ENCODE data around the gene GMDS. TPM values are rescaled to one million over a fixed set of nuclear protein-coding genes. Genes with fewer than 3 reads are reported as not detected.

The GMDS gene
- polyA plus RNA-seq, 1 donor (not counting 4 experiments of a cell fraction or from before 2014, with no cell fraction given), result 22.1 TPM

DNA sequence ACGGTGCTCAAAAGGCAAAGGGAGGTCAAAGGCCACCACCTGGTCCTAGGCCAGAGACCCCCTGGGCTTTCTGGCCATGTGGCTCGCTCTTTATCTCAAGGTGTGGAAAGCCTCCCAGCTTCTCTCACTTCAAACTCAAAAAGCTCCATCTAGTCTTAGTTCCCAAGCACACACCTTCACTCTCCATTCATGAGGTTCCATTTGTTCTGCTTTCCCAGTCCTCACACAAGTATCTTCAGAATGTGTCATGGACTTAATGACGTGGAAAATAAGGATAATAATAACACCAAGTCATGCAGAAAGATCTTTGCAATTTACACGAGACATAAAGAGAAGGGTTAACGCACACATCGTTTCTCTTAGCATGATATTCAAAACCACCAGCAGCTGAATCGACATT is 219.3 kb downstream of the GMDS start:
- Histone ChIP-seq H2AFZ (ENCODE audit: control insufficient read depth, low read length) (no peak overlapping the region), H3K9me3 (ENCODE audit: control insufficient read depth, low read depth, low read length) (no peaks in the 10 kb centered on the region), H3K79me2 (ENCODE audit: control insufficient read depth, insufficient read depth, low read length) (no peaks in the 10 kb centered on the region), H3K36me3 (ENCODE audit: control insufficient read depth in 2 of 2, extremely low read depth in 1 of 2, insufficient read depth in 2 of 2, low read length in 2 of 2) (no peaks in the 10 kb centered on the region), H3K9me1 (ENCODE audit: control insufficient read depth, extremely low read depth, insufficient read depth, low read length) (no peaks in the 10 kb centered on the region), H4K20me1 (ENCODE audit: control insufficient read depth, extremely low read depth, insufficient read depth, low read length) (no peaks in the 10 kb centered on the region), H3K27ac (ENCODE audit: control insufficient read depth, insufficient read depth, low read length) (no peak overlapping the region), H3K4me1 (ENCODE audit: control insufficient read depth, extremely low read depth, insufficient read depth, low read length) (peaks cover 9% of the 10 kb centered on the region), H3K27me3 (ENCODE audit: control insufficient read depth, extremely low read depth, insufficient read depth, low read length) (no peaks in the 10 kb centered on the region), H3K4me3 (ENCODE audit: control insufficient read depth in 2 of 3, extremely low read depth in 1 of 3, insufficient read depth in 2 of 3, low read depth in 1 of 3, low read length in 3 of 3) (no peak overlapping the region), H3K9ac (ENCODE audit: control insufficient read depth, extremely low read depth, insufficient read depth, low read length) (no peak overlapping the region), H3K4me2 (ENCODE audit: control insufficient read depth, extremely low read depth, insufficient read depth, low read depth, low read length) (no peak overlapping the region)
- no peak for FAIRE-seq
- DNase-seq (ENCODE audit: low read depth, low spot score), result no peak
- dilution Hi-C loops (cut with MboI; ENCODE audit: extremely low pct_ligation_motif_present, low sequenced_read_pairs), result no loop called here
- TF ChIP-seq EZH2 (IDR thresholded peaks at IDR 0.05; ENCODE audit: low read length), result no peak
- TF ChIP-seq, protein P1, sequence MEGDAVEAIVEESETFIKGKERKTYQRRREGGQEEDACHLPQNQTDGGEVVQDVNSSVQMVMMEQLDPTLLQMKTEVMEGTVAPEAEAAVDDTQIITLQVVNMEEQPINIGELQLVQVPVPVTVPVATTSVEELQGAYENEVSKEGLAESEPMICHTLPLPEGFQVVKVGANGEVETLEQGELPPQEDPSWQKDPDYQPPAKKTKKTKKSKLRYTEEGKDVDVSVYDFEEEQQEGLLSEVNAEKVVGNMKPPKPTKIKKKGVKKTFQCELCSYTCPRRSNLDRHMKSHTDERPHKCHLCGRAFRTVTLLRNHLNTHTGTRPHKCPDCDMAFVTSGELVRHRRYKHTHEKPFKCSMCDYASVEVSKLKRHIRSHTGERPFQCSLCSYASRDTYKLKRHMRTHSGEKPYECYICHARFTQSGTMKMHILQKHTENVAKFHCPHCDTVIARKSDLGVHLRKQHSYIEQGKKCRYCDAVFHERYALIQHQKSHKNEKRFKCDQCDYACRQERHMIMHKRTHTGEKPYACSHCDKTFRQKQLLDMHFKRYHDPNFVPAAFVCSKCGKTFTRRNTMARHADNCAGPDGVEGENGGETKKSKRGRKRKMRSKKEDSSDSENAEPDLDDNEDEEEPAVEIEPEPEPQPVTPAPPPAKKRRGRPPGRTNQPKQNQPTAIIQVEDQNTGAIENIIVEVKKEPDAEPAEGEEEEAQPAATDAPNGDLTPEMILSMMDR (optimal IDR thresholded peaks at IDR 0.05 in 1 of 3, IDR thresholded peaks at IDR 0.05 in 1 of 3, conservative IDR thresholded peaks at IDR 0.05 in 1 of 3; ENCODE audit: extremely low read depth in 1 of 3, insufficient read depth in 2 of 3, low read length in 3 of 3), result no peak

DNA sequence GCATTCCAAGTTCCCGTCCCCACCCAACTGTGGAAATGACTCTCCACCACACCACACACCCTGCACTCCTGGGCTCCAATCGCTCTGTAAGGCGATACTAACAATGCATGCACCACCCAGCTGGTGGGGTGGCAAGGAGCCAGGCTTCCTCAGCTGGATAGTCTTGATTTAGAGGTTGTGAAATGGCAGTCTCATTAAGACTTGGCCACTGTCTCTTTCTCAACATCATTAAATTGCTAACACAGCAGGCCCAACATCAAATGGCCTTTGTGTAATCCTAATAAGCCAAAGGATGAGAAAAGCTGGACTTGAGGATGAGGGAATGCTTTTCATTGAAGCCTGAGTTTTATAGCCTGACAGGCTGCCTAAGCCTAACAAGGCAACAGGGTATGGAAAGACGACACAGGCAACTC is 223.7 kb downstream of the GMDS start:
- no peak for TF ChIP-seq EZH2 (IDR thresholded peaks at IDR 0.05; ENCODE audit: low read length)
- TF ChIP-seq, protein P1 (optimal IDR thresholded peaks at IDR 0.05 in 1 of 3, IDR thresholded peaks at IDR 0.05 in 1 of 3, conservative IDR thresholded peaks at IDR 0.05 in 1 of 3; ENCODE audit: extremely low read depth in 1 of 3, insufficient read depth in 2 of 3, low read length in 3 of 3), result no peak
- dilution Hi-C loops (cut with MboI; ENCODE audit: extremely low pct_ligation_motif_present, low sequenced_read_pairs), result no loop called here
- DNase-seq (ENCODE audit: low read depth, low spot score) (peak; percentile 19), FAIRE-seq (peak; percentile 87)
- H3K9me3 ChIP-seq (ENCODE audit: control insufficient read depth, low read depth, low read length), result no peaks in the 10 kb centered on the region
- no peaks in the 10 kb centered on the region for H3K79me2 ChIP-seq (ENCODE audit: control insufficient read depth, insufficient read depth, low read length)
- H3K27me3 ChIP-seq (ENCODE audit: control insufficient read depth, extremely low read depth, insufficient read depth, low read length), result no peaks in the 10 kb centered on the region
- no peaks in the 10 kb centered on the region for H4K20me1 ChIP-seq (ENCODE audit: control insufficient read depth, extremely low read depth, insufficient read depth, low read length)
- H3K4me1 ChIP-seq (ENCODE audit: control insufficient read depth, extremely low read depth, insufficient read depth, low read length), result peaks cover 17% of the 10 kb centered on the region
- H2AFZ ChIP-seq (ENCODE audit: control insufficient read depth, low read length), result no peak overlapping the region
- no peaks in the 10 kb centered on the region for H3K9me1 ChIP-seq (ENCODE audit: control insufficient read depth, extremely low read depth, insufficient read depth, low read length)
- H3K36me3 ChIP-seq (ENCODE audit: control insufficient read depth in 2 of 2, extremely low read depth in 1 of 2, insufficient read depth in 2 of 2, low read length in 2 of 2), result no peaks in the 10 kb centered on the region
- H3K9ac ChIP-seq (ENCODE audit: control insufficient read depth, extremely low read depth, insufficient read depth, low read length), result no peak overlapping the region
- H3K4me3 ChIP-seq (ENCODE audit: control insufficient read depth in 2 of 3, extremely low read depth in 1 of 3, insufficient read depth in 2 of 3, low read depth in 1 of 3, low read length in 3 of 3), result peak overlapping the region in 1 of 3 experiments; percentile 31
- H3K27ac ChIP-seq (ENCODE audit: control insufficient read depth, insufficient read depth, low read length), result peak overlapping the region; percentile 68
- H3K4me2 ChIP-seq (ENCODE audit: control insufficient read depth, extremely low read depth, insufficient read depth, low read depth, low read length), result peak overlapping the region; percentile 39

Measured in keratinocyte (primary cell).